ENCODE results near the gene ZIC5. TPM values are rescaled to one million over a fixed set of nuclear protein-coding genes. Genes with fewer than 3 reads are reported as not detected.

The ZIC5 gene
- total RNA-seq, 2 donors from 2014 or later = not detected

GRCh38 chr13:99986741-99987140, 15.2 kb upstream of the ZIC5 start:
- ATAC-seq (ENCODE audit: insufficient number of reproducible peaks, low FRiP score, low read depth) (no peak), DNase-seq (ENCODE audit: low spot score) (no peak)
- TF ChIP-seq, protein P1, sequence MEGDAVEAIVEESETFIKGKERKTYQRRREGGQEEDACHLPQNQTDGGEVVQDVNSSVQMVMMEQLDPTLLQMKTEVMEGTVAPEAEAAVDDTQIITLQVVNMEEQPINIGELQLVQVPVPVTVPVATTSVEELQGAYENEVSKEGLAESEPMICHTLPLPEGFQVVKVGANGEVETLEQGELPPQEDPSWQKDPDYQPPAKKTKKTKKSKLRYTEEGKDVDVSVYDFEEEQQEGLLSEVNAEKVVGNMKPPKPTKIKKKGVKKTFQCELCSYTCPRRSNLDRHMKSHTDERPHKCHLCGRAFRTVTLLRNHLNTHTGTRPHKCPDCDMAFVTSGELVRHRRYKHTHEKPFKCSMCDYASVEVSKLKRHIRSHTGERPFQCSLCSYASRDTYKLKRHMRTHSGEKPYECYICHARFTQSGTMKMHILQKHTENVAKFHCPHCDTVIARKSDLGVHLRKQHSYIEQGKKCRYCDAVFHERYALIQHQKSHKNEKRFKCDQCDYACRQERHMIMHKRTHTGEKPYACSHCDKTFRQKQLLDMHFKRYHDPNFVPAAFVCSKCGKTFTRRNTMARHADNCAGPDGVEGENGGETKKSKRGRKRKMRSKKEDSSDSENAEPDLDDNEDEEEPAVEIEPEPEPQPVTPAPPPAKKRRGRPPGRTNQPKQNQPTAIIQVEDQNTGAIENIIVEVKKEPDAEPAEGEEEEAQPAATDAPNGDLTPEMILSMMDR (IDR thresholded peaks at IDR 0.05) = no peak
- peaks cover 70% of the 10 kb centered on the region for H3K27me3 ChIP-seq (replicated peaks; ENCODE audit: insufficient read depth)
- H3K4me1 ChIP-seq (ENCODE audit: control insufficient read depth in 1 of 2, low read depth in 2 of 2) = peaks cover 10 to 15% of the 10 kb centered on the region in 2 donors
- no peaks in the 10 kb centered on the region for H3K9me3 ChIP-seq
- H3K27ac ChIP-seq = no peak overlapping the region
- H3K36me3 ChIP-seq = no peaks in the 10 kb centered on the region
- H3K4me3 ChIP-seq = no peak overlapping the region

GRCh38 chr13:99985886-99986527, 14.4 kb upstream of the ZIC5 start:
- no peak for ATAC-seq (ENCODE audit: insufficient number of reproducible peaks, low FRiP score, low read depth)
- Histone ChIP-seq H3K9me3 (no peaks in the 10 kb centered on the region), H3K4me3 (no peak overlapping the region), H3K4me1 (ENCODE audit: control insufficient read depth in 1 of 2, low read depth in 2 of 2) (peaks cover 10 to 19% of the 10 kb centered on the region in 2 donors), H3K27me3 (replicated peaks; ENCODE audit: insufficient read depth) (peaks cover 62% of the 10 kb centered on the region), H3K36me3 (no peaks in the 10 kb centered on the region), H3K27ac (no peak overlapping the region)
- TF ChIP-seq, protein P1 (IDR thresholded peaks at IDR 0.05) = no peak
- DNase-seq (ENCODE audit: low spot score) = no peak

- H3K4me3 ChIP-seq = no peak overlapping the region
- no peak for DNase-seq (ENCODE audit: low spot score)
Observed at GRCh38 chr13:99985241-99985874, 13.8 kb upstream of the ZIC5 start.

DNA sequence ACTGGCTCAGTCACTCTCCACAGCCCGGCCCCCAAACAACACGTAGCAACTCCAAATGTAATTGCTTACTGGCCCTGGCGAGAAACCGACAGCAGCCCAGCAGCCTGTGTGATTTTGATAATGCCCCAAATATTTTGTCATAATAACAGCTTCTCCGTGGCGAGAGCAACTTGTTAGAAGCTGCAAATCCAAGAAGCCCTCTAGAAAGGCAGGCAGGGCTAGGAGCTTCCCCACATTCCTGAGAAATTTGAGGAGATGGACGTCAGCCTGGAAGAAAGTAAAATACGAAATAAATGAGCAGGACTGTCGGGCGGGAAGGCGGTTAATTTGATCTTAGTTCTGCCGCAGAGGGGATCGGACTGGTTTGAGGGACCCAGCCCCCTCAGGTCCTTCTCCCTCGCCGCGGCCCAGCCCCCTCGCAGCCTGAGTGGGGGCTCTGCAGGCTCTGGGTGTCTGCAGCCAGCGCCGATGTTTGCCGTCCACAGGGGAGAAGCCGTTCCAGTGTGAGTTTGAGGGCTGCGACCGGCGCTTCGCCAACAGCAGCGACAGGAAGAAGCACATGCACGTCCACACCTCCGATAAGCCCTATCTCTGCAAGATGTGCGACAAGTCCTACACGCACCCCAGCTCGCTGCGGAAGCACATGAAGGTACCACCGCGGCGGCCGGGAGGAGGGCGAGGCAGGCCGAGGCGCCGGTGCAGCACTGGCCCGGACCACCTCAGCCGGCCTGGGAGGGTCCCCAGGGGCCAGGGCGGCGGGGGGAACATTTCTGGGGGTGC, 13.1 kb upstream of the ZIC5 start:
- DNase-seq (ENCODE audit: low spot score) (no peak), ATAC-seq (ENCODE audit: insufficient number of reproducible peaks, low FRiP score, low read depth) (no peak)
- Histone ChIP-seq H3K27me3 (replicated peaks; ENCODE audit: insufficient read depth) (peaks cover 60% of the 10 kb centered on the region), H3K4me3 (no peak overlapping the region), H3K27ac (no peak overlapping the region), H3K9me3 (no peaks in the 10 kb centered on the region), H3K4me1 (ENCODE audit: control insufficient read depth in 1 of 2, low read depth in 2 of 2) (peaks cover 13 to 26% of the 10 kb centered on the region in 2 donors), H3K36me3 (no peaks in the 10 kb centered on the region)
- TF ChIP-seq, protein P1 (IDR thresholded peaks at IDR 0.05) = no peak

More at GRCh38 chr13:99985241-99985874, 13.8 kb upstream of the ZIC5 start:
- peaks cover 10 to 21% of the 10 kb centered on the region in 2 donors for H3K4me1 ChIP-seq (ENCODE audit: control insufficient read depth in 1 of 2, low read depth in 2 of 2)
- no peak for ATAC-seq (ENCODE audit: insufficient number of reproducible peaks, low FRiP score, low read depth)
- no peaks in the 10 kb centered on the region for H3K36me3 ChIP-seq
- TF ChIP-seq, protein P1 (IDR thresholded peaks at IDR 0.05) = no peak
- peaks cover 56% of the 10 kb centered on the region for H3K27me3 ChIP-seq (replicated peaks; ENCODE audit: insufficient read depth)
- H3K9me3 ChIP-seq = no peaks in the 10 kb centered on the region
- H3K27ac ChIP-seq = no peak overlapping the region
